Endothelial cell of umbilical vein (primary cell): Measurements from ENCODE around the gene TMEM87A. TPM values are rescaled to one million over a fixed set of nuclear protein-coding genes. Genes with fewer than 3 reads are reported as not detected.

Source experiments
- BruUV-seq: library from RNA; stranded (reverse); fragments of 400-500 nt; replicated peaks from 2 replicates; lab custom pipeline; 2021; lab: Mats Ljungman, UMichigan
- CTCF ChIA-PET: fragments of 300-600, 350-600 bp; sonication (Branson Sonifier 250); formaldehyde crosslinking; loops from one replicate; lab custom pipeline; 2021; ENCODE audit warnings: antibody characterized with exemption, inconsistent platforms; lab: Charles Lee
- POLR2A ChIA-PET: fragments of 300-600, 350-600 bp; sonication (Branson Sonifier 250); formaldehyde crosslinking; loops from one replicate; lab custom pipeline; 2021; ENCODE audit warnings: antibody characterized with exemption, inconsistent platforms; lab: Charles Lee
- DNase-seq: peaks from one replicate; pipeline ENCODE4 v3.0.0-alpha.2; 2011; ENCODE audit warnings: low read depth, low spot score
- FAIRE-seq: peaks from 2 replicates; lab custom pipeline; 2011; peaks lifted over from hg19 to GRCh38; lab: Jason Lieb, UNC
- H2AFZ ChIP-seq: 2 replicates; pipeline ENCODE4 v1.6.0; 2012; ENCODE audit warnings: low read depth, low read length, control low read depth, inconsistent platforms
- H3K27ac ChIP-seq: 2 replicates; pipeline ENCODE4 v1.5.1; 2011; ENCODE audit warnings: low read depth, mild to moderate bottlenecking, control low read depth, low read length, moderate library complexity; ENCODE audit not compliant: insufficient read depth
- H3K27me3 ChIP-seq, 2 experiments: 2 replicates each; pipeline versions ENCODE4 v1.6.0 to v1.6.1; 2011; ENCODE audit warnings: low read length in 2 of 2, mixed read lengths in 1 of 2; ENCODE audit not compliant: control insufficient read depth in 2 of 2, insufficient read depth in 2 of 2
- H3K36me3 ChIP-seq, 2 experiments: 2 replicates in 1 of 2; 3 replicates in 1 of 2; pipeline ENCODE4 v1.5.1; 2011; ENCODE audit warnings: low read length in 2 of 2, mild to moderate bottlenecking in 1 of 2, moderate library complexity in 1 of 2; ENCODE audit not compliant: control insufficient read depth in 2 of 2, insufficient read depth in 2 of 2; ENCODE audit errors: extremely low read depth in 1 of 2
- H3K4me1 ChIP-seq: 3 replicates; pipeline ENCODE4 v1.5.1; 2011; ENCODE audit warnings: mild to moderate bottlenecking, low read length; ENCODE audit not compliant: control insufficient read depth, insufficient read depth; ENCODE audit errors: extremely low read depth
- H3K4me2 ChIP-seq: 2 replicates; pipeline ENCODE4 v1.6.1; 2011; ENCODE audit warnings: low read length, control low read depth, mixed read lengths; ENCODE audit not compliant: insufficient read depth
- H3K4me3 ChIP-seq, 3 experiments: fragments of 200-600 bp in 1 of 3; sonication (generic), shearing (Covaris generic) in 1 of 3; replicated peaks in 1 of 3; 2 replicates each; pipeline ENCODE4 v1.5.1; 2011 to 2016; ENCODE audit warnings: control low read depth in 3 of 3, low read length in 3 of 3, mild to moderate bottlenecking in 2 of 3, inconsistent platforms in 1 of 3, low read depth in 1 of 3, moderate library complexity in 1 of 3; ENCODE audit not compliant: insufficient read depth in 1 of 3
- H3K79me2 ChIP-seq: 2 replicates; pipeline ENCODE4 v1.6.0; 2012; ENCODE audit warnings: low read length, inconsistent platforms; ENCODE audit not compliant: control insufficient read depth, insufficient read depth
- H3K9ac ChIP-seq: replicated peaks from 2 replicates; pipeline ENCODE3; 2011; ENCODE audit warnings: low read length, control low read depth; ENCODE audit not compliant: insufficient read depth; ENCODE audit errors: extremely low read depth
- H3K9me1 ChIP-seq: replicated peaks from 3 replicates; pipeline ENCODE4 v1.6.0; 2011; ENCODE audit warnings: mild to moderate bottlenecking, low read length; ENCODE audit not compliant: control insufficient read depth, insufficient read depth; ENCODE audit errors: extremely low read depth
- H3K9me3 ChIP-seq: replicated peaks from 2 replicates; pipeline ENCODE4 v1.5.1; 2012; ENCODE audit warnings: low read length, inconsistent platforms; ENCODE audit not compliant: control insufficient read depth, insufficient read depth
- H4K20me1 ChIP-seq: replicated peaks from 2 replicates; pipeline ENCODE3; 2011; ENCODE audit warnings: mild to moderate bottlenecking, low read length; ENCODE audit not compliant: control insufficient read depth, insufficient read depth; ENCODE audit errors: extremely low read depth
- CTCF ChIP-seq, 2 donors: IDR thresholded peaks; 1 replicate in 1 of 2; 2 replicates in 1 of 2; pipeline ENCODE4 v1.5.1; 2011; ENCODE audit warnings: low read length in 2 of 2, mild to moderate bottlenecking in 2 of 2, moderate library complexity in 2 of 2, control low read depth in 1 of 2, inconsistent platforms in 1 of 2, low read depth in 1 of 2; ENCODE audit not compliant: insufficient read depth in 1 of 2; ENCODE audit errors: extremely low read depth in 1 of 2
- EZH2 ChIP-seq: IDR thresholded peaks from 2 replicates; pipeline ENCODE4 v1.6.1; 2012; ENCODE audit warnings: borderline replicate concordance, low read depth, mild to moderate bottlenecking, moderate library complexity, low read length, inconsistent platforms; ENCODE audit not compliant: severe bottlenecking
- FOS ChIP-seq: IDR thresholded peaks from 2 replicates; pipeline ENCODE4 v1.6.1; 2011; ENCODE audit warnings: mild to moderate bottlenecking, low read length, moderate library complexity, borderline replicate concordance; ENCODE audit not compliant: insufficient read depth
- GATA2 ChIP-seq: IDR thresholded peaks from 2 replicates; pipeline ENCODE4 v1.7.0; 2011; ENCODE audit warnings: low read depth, mild to moderate bottlenecking, moderate library complexity, mixed read lengths, low read length; ENCODE audit not compliant: insufficient read length, insufficient read depth
- JUN ChIP-seq: IDR thresholded peaks from 2 replicates; pipeline ENCODE4 v1.6.1; 2011; ENCODE audit warnings: borderline replicate concordance, low read depth; ENCODE audit not compliant: insufficient read length, insufficient read depth
- MAX ChIP-seq: IDR thresholded peaks from 2 replicates; pipeline ENCODE4 v1.6.1; 2011; ENCODE audit not compliant: insufficient read depth, insufficient read length
- MYC ChIP-seq: IDR thresholded peaks from one replicate; pipeline ENCODE4 v1.6.1; 2011; ENCODE audit warnings: mild to moderate bottlenecking, low read depth, low read length
- POLR2A ChIP-seq: IDR thresholded peaks from 2 replicates; pipeline ENCODE4 v1.6.1; 2012; ENCODE audit warnings: low read depth, mild to moderate bottlenecking, control low read depth, low read length
- POLR2AphosphoS5 ChIP-seq: IDR thresholded peaks from 2 replicates; pipeline ENCODE4 v1.6.1; 2012; ENCODE audit warnings: low read depth, mild to moderate bottlenecking, control low read depth, low read length, moderate library complexity; ENCODE audit not compliant: insufficient read depth
- dilution Hi-C: fragments of 300-500 bp; cut with MboI; formaldehyde crosslinking; loops from one replicate; pipeline ENCODE4 v1.15.0; 2019; ENCODE audit warnings: low sequenced_read_pairs; ENCODE audit not compliant: extremely low pct_ligation_motif_present
- intact Hi-C: fragments of 100-400 bp; cut with micrococcal nuclease; formaldehyde crosslinking; loops from one replicate; pipeline ENCODE4 v1.10.0; 2022
- polyA plus RNA-seq, 4 experiments: library from polyadenylated mRNA; depleted of rRNA in 3 of 4; stranded (reverse) in 3 of 4; unstranded in 1 of 4; fragments of >200 nt; gene quantifications; 2 replicates each; pipeline versions ENCODE4 v1.2.1 to v1.2.3, GENCODE V29; 2011 to 2012; ENCODE audit warnings: missing spikeins in 1 of 4
- total RNA-seq: library from RNA; stranded (reverse); gene quantifications from 2 replicates; pipeline ENCODE4 v1.2.3, GENCODE V29; 2021

TMEM87A gene
- total and polyA plus RNA-seq, 2 donors (not counting 3 experiments of a cell fraction or from before 2014, with no cell fraction given), result 22.3 to 41.1 TPM

- POLR2A ChIA-PET, result no interaction called here
Observed at GRCh38 chr15:42185801-42186200, 87.4 kb downstream of the TMEM87A start.

More at GRCh38 chr15:42185801-42186200, 87.4 kb downstream of the TMEM87A start:
- Histone ChIP-seq H3K9ac (no peak overlapping the region), H3K36me3 (peaks cover 11 to 17% of the 10 kb centered on the region in 2 experiments), H3K79me2 (no peaks in the 10 kb centered on the region), H3K9me3 (no peaks in the 10 kb centered on the region), H3K4me1 (no peaks in the 10 kb centered on the region), H3K27me3 (no peaks in the 10 kb centered on the region), H3K9me1 (no peaks in the 10 kb centered on the region), H3K27ac (no peak overlapping the region), H3K4me3 (no peak overlapping the region), H2AFZ (no peak overlapping the region), H4K20me1 (no peaks in the 10 kb centered on the region), H3K4me2 (no peak overlapping the region)
- dilution Hi-C loops, result no loop called here
- intact Hi-C loops, result no loop called here
- no TSS peak for BruUV-seq
- TF ChIP-seq CTCF (IDR thresholded peaks at IDR 0.05; ENCODE audit: extremely low read depth in 1 of 2, insufficient read depth in 1 of 2, low read depth in 1 of 2, low read length in 2 of 2) (no peak), MYC (no peak), FOS (no peak), MAX (no peak), POLR2A (no peak), JUN (no peak), EZH2 (no peak), POLR2AphosphoS5 (no peak), GATA2 (no peak)
- CTCF ChIA-PET, result no interaction called here
- FAIRE-seq, result no peak
- no peak for DNase-seq
